Limb (tissue), 2 donors: ENCODE results near the gene NFYC.
"Not testable (repeated sequence)": the region's sequence is repeated elsewhere in the genome, so short reads cannot be mapped to it uniquely, and the experiment has no call there.

ENCODE experiments used
- DNase-seq, 2 donors: peaks; one replicate each; pipeline ENCODE4 v3.0.0-alpha.2; 2016; ENCODE audit errors: extremely low spot score in 2 of 2

The NFYC gene

DNA sequence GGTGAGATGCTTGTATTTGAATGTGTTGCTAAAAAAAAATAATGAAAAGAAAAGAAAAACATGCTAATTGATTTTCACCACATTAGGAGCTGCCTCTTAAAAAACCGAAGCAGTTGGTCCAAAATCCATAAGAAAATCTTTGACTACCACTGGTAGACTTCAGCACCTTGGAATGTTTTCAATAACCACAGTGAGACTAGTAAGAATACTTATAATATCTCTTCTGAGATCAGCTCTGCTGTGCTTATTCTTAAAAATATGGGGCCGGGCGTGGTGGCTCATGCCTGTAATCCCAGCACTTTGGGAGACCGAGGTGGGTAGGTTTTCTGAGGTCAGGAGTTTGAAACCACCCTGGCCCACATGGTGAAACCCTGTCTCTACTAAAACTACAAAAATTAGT, 15.1 kb downstream of the NFYC start:
- DNase-seq = no peak

DNA sequence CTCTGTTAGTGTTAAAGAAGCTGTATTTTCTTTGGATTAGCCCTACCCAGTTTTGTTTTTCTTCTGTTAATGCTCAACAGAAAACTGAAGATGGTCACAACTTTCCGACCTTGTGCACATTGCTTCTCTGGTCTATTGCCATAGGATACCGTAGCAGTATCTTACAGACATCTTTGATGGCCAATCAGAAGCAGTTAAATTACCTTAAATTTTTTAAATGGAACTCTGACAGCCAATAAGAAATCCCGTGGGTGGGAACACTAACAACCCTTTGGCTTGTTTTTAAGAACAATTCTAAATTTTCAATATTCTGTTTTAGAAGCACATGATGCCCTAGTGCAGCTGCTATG, 17.2 kb downstream of the NFYC start:
- DNase-seq = peak in 1 of 2 donors; percentile 89

DNA sequence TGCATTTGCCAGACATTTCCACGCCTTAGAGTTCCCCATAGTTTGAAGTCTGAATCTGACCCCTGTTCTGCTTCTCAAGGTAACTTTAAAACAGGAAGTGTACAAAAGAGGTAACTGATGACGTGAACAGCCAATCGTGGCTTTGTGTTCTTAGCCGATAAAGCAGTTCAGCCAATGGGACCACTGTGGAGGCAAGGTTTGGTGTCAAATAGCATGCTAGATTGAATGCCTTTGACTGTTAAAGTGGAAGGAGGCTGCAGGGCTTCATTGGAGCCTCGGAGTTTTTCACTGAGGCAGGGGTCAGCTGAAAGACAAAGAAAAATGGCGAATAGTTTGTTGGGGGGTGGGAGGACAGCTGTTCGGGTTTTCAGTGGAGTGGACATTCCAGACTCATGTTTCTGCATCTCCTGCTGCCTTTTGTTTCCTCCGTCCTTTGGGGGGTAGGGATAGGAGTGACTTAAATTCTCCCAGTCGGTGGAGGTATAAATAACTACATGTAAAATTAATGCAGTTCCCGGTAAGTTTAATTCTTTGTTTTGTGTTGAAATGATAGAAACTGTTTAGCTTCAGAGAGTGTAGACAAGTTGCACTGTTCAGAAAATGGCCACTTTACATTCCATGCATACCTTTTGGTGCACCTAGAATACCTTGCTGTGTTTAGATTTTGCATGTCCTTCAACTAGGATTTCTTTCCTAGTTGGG, 17.7 kb downstream of the NFYC start:
- peak; percentile 83 to 97 for DNase-seq

DNA sequence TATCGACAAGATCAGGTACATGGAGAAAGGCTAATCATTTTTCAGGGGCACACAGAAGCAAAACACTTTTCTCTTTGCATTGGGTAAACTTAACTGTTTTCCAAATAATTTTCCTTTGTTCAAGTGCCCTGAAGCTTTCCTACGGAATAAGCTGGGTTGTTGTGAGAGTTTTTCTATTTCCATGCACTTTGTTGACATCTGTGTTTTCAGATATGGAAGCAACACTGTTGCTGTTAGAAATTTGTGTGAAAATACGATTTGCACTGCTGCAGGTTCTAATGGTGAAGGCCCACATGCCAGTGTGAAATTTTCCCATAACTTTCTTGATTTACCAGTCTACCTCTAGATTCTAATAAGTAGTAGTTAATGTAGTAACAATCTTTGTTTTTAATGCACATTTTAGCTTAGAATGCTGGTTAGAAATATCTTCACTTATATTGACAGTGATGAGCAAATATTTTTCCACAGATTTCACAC, 18.3 kb downstream of the NFYC start:
- DNase-seq = no peak

DNA sequence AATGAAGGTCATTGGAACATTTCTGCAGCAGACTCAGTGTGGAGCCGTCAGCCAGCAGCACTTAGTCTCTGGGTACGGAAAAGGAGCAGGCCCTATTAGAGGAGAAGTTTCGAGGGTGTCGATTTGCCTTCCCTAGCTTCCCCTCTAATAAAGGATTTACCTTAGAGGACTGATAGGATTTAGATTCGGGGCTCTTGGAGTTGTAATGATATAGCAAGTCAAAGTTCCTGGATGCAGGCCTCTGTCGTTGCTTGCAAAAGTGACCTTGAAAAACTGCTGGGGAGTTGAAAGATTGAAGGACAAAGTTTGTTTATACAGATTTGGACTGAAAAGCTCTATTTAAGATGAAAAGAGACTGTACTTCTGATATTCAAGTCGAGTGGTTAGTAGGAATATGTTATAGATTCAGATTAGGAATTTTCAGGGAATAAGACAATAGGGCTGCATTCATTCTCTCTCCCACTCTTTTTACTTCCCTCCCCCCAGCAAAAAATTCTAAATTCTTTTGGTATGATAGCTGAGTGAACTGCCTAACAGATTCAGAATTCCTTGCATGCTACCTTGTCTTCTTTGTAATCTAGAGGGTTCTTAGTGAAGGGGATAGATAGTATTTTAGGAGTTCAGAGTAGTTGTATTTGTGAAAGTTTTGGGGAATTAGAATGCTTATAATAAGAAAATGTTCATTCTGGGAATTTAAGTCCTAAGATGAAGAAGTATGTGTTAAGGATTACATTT, 19.2 kb downstream of the NFYC start:
- no peak for DNase-seq

DNA sequence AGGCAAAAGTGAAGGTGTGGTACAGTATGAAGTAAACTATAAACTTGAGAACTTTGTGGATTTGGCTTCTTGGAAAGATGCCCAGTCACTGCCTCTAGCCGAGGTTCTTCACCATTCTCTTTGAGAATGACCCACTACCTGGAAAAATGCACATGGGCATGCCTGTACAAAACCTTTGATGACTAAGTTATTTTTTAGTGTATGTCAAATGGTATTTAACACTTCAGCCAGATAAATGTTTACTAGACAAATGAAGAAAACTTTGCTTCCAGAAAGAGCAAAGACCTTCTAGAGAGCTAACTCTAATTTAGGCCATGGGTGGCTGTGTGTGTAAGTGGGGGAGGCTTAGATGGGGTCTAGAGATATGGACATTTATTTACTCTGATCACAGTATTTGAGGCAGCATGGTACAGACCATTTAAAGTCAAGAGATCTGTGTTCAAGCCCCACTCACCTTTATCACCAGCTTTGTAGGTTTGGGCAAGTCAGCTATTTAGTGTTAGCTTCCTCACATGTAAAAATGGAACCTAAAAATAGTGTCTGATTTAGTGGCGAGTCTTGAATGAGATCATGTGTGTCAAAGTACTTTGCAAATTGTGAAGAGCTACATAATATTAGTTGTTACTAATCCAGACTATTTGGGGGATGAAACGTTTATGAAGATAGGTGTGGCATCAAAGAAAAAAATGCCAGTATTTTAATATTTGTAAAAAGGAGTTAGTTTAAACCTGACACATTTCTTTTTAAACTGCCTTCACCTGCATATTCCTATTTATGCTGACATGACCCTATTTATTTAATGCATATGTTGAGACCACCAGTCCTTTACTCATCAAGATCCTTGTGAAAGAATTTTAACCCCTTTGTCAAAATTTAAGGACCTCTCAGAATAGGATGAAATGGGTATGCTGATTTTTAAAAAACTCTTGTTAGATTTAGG, 20.2 kb downstream of the NFYC start:
- DNase-seq = no peak

DNA sequence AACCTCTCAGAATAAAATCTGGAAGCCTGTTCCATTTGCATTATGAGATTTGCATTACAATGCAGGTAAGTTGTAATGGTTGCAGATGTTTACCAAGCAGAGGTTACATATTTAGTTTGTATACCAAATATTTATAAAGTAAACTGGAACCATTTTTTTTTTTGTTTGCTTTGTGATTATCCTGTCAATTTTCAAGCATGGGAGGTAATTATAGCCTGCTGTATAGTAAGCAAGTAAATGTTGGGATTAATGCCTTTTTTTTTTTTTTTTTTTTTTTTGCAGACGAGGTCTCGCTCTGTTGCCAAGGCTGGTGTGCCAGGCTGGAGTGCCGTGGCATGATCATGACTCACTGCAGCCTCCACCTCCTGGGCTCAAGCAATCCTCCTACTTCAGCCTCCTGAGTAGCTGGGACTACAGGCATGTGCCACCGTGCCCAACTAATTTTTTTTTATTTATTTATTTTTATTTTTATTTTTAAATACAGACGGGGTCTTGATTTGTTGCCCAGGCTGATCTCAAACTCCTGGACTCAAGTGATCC, 21.0 kb downstream of the NFYC start:
- no peak for DNase-seq

DNA sequence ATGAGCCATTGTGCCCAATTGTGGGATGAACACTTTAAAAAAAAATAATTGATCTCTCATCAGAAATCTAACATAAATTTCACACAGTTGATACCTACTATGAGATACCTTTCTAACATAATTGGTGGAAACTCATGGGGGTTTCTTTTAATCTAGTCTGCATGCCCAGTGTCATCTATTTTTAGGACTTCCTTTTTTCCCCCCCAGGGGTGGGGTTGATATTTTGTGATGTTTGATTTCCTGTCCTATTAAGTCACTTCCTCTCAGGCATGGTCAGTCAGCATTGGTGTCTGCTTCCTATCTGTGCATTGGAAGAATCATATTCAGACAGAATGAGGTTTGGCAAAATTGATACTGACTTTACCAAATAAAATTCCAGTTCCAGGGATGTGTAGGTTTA, 21.5 kb downstream of the NFYC start:
- DNase-seq = no peak

DNA sequence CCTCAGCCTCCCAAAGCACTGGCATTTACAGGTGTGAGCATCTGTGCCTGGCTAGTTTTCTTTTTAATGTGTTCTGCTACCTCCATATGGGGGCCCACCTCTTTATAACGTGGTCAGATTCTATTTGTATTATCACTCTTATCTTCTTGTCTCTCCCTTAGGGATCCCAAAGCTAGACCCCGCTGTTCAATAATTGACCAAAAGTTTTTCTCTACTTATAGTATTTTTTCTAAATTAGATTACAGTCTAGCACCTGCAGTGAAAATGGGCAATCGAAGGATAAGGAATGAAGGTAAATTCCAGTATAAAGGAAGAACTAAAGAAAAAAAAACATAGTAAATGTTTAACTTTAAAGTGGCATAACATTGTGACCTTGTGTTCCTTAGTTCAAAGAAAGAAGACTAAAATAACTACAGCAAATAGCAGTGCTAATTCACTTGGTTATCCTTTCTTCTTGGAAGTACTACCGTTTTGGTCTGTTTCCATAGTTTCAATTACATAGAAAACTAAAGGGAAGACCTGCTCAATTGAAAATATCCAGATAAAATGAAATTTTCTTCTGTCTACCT, 24.1 kb downstream of the NFYC start:
- DNase-seq = no peak

DNA sequence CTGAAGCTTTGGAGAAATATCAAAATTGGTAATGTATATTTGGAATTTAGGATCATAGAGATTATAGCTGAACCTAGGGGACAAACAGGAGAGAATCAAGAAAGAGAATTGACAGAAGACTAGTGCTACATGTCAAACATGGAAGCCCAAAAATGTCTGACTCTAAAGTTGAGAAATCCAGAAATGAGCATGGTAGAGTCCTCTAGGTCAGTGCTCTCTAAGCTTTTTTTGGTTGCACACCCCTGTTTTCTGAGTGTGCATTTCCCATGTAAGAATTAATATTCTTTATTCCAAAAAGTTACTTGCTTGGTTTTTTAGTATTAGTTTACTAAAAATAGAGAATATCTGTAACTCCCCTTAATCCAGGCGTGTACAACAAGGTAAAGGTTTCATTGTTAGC, 25.6 kb downstream of the NFYC start:
- DNase-seq = no peak

DNA sequence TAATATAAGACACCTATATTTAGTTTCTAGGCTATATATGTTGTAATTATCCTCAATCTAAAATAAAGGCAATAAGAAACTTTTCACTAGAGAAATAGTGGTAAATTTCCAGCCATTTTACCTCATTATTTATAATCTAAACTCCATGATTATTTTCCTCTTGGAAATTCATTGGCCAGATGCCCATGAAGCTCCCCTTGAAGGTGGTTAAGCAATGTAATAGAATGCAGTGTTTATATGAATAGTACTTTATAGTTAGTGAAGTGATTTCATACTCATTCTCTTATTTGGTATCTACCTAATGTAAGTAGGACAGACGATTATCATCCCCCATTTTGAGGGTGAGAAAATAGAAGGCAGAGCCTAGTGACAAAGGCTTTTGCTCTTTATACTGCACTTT, 26.5 kb downstream of the NFYC start:
- DNase-seq = no peak

DNA sequence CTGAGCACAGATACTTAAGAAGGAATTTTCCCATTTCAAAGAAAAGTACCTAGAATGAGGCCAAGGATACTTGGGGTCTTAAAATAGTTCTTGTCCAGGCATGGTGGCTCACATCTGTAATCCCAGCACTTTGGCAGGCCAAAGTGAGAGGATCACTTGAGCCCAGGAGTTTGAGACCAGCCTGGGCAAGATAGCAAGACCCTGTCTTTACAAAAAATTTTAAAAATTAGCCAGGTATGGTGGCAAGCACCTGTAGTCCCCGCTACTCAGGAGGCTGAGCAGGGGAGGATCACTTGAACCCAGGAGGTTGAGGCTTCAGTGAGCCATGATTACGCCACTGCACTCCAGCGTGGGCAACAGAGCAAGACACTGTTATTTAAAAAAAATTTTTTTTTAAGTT, 29.0 kb downstream of the NFYC start:
- DNase-seq = no peak

DNA sequence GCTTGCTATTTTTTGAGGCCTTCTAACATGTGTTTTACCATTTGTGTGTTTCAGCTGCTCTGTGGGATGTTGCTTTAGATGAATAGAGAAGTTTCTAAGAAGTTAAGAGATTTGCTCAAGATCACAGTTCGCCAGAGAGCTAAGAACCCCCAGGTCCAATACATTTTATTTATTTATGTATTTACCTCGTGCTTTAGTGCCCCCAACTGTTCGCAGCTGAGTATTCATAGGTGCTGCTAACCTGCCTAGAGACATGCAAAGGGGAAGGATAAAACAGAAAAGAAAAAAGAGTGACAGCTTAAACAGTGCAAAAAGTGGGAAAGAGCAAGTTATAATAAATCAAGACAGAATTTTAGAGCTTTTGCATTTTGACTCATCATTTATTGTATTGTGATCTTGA, 31.1 kb downstream of the NFYC start:
- DNase-seq = no peak

DNA sequence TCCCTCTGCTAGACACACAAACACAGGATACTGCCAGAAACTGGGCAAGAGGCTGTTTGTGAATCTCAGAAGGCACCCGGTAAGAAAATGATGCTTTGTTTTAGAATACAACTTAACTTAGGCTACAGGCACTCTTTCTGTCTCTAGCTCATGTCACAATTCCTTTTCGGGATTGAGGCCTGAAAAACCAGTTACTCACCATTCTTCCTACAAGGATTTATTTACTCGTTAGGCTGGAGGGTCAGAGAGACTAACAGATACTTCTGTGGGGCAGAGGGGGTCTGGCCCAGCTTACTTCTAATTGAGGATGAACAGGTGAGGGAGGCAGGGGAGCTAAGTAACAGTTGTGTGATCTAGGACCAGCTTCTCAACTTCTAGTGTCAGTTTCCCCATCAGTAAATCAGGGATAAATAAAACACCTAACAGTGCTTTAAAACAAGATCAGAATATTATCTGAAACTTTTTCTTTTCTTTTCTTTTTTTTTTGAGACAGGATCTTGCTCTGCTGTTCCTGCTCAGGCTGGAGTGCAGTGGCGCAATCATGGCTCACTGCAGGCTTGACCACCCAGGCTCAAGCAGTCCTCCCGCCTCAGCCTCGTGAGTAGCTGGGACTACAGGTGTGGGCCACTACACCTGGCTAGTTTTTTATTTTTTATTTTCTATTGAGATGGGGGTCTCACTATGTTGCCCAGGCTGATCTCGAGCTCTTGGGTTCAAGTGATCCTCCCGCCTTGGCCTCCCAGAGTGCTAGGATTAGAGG, 31.9 kb downstream of the NFYC start:
- DNase-seq = no peak

DNA sequence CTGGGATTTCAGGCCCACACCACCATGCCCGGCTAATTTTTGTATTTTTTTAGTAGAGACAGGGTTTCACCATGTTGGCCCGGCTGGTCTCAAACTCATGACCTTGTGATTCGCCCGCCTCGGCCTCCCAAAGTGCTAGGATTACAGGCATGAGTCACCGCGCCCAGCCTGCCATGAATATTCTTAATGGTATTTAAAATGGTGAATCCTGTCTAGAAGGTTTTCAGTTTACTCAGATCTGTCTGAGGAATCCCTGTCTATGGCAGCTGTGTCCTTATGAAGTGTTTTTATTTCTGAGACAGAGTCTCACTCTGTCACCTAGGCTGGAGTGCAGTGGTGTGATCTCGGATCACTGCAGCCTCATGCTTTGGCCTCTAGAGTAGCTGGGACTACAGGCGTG, 36.2 kb downstream of the NFYC start:
- not testable (repeated sequence) for DNase-seq

DNA sequence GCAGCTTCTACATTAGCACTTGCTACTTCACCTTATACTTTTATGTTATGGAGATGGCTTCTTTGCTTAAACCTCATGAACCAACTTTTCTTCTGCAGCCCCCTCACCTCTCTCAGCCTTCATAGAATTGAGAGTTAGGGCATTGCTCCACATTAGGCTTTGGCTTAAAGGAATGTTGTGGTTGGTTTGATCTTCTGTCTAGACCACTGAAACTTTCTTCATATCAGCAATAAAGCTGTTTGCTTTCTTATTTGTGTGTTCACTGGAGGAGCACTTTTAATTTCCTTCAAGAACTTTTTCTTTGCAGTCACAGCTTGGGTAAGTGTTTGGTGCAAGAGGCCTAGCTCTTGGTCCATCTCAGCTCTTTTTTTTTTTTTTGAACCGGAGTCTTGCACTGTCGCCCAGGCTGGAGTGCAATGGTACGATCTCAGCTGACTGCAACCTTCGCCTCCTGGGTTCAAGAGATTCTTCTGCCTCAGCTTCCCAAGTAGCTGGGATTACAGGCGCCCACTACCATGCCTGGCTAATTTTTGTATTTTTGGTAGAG, 37.9 kb downstream of the NFYC start:
- DNase-seq = not testable (repeated sequence)

DNA sequence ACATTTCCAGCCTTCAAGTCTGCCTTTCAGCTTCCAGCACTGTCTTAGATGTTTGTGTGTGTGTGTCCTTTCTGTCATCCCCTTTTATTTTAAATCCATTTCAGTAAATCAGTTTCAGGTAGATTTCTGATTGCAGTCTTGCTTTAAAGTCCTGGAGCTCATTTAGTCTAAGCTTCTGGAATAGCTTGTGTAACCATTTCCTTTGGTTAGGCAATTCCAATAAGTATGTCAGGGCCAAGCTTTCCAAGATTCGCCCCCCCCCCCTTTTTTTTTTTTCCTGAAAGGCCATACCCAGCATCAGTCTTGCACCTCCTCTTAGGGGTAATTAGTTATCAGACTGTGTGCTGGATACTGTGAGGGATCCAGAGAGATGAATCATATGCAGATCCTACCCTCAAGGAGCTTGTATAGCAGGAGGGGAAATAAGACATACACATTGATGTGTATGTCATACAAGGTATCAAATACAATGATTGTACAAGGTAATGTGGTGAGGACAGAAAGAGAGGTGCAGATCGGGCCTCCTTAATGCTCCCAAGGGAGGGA, 41.3 kb downstream of the NFYC start:
- DNase-seq = no peak

DNA sequence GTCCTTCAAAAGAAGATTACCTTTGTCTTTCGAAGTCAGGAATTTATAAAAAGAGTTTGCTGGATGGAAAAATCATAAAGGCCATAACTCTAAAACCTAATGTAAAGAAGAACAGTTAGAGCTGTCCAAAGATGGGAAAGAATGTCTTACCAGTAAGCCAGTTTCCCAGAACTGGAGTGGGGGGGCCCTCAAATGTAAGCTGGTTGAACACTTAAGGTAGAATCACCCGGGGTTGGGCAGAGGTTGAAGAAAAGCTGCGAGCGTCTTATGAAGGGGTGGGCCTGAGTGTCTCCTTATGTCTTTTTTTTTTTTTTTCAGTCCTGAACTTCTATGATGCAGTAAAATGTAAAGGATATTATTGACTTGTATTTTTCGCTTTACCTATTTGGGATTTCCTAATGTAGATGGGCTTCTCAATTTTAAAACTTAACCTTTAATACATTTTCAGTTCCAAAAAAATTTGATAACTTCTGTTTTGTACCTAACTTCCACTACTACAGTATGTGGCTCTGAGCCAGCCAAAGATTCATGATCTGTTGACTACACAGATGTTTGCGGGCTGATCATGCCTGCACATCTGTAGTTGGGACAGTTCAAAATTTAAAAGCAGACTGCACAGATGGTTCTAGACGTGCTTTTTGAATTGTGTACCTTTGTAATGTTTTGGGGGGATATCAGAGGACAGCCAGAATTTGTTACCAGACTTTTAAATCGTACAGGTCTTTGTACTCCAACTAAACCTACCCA, 43.6 kb downstream of the NFYC start:
- no peak for DNase-seq

DNA sequence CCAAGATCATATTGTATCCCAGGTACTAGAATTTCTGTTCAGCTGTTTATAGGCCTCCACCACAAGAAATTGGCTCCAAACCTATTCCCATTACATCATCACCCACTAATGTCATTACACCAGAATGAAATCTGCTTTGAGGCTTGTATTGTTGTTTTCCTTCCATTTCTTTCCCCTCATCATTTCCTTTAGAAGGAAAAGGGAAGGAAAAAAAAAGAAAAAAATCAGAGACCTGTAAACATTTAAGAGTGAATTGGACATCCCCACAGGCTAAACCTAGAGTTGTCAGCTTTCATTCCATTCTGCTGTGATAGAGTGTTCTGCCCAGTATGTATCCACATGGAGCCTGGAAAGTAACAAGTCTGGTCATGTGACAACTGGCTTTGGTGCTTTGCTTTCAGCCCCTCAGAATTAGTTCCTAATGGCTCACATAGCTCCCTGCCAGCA, 44.6 kb downstream of the NFYC start:
- DNase-seq = peak in 1 of 2 donors; percentile 10
